Astrocyte of the hippocampus (primary cell): ENCODE results near the gene ATP11B.

Experiments used
- DNase-seq: peaks from one replicate; pipeline ENCODE4 v3.0.0; 2011; ENCODE audit warnings: low read depth, low spot score

Gene ATP11B

DNA sequence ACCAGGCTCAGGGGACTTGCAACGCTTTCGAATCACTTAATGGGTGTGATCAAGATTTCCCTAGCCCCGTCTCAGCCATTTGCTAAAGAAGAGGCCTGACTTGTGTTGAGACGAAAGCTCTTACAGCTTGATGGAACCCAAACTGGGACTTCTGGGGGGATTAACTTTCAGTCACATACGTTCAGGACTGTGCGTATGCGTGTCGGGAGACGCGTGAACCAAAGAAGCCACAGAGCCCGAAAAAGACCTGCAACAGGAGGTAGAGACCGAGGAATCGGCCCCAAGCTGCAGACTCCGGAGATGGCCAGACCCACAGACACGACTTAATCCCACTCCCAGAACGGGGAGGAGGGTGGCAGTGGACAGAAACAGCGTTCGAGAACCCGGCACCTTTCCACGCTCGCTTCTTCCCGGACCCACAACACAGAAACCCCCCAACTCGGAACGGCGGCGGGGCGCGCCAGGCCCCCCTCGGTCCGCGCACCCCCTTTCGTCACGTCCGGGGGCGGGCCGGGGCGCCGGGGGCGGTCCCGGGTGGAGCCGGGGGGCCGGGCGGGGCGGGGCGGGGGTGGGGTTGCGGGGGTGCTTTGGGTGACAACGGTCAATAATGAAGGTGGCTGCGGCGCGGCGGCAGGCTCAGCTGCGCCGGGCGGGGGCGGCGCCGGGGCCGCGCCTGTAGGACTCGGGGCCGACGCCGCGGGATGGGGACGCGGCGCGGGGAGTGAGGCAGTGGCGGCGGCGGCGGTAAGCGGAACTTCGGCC lies at the start of gene ATP11B:
TSS of gene ATP11B (plus strand) at position 604 of the 762 bp plus-strand sequence. CDS start 256 bp downstream, outside the sequence.
- peak; percentile 80 for DNase-seq

DNA sequence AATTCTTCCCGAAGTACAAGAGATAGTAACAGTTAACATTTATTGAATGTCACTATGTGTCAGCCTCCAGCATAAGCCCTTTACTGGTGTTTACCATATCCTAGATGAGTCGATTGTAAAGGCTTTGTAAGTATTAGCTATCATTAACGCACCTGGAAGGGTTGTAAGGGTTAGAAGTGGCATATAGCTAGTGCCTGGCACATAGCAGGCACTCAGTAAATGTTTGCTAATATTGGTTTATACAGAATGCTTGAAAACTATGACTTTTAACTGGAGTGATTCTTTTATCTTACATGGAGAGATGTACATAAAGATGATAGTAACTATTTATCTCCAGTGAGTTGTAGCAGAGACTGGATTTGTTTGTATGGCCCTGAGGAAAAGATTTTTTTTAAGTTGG lies 46.3 kb upstream of the ATP11B start:
- DNase-seq: no peak

DNA sequence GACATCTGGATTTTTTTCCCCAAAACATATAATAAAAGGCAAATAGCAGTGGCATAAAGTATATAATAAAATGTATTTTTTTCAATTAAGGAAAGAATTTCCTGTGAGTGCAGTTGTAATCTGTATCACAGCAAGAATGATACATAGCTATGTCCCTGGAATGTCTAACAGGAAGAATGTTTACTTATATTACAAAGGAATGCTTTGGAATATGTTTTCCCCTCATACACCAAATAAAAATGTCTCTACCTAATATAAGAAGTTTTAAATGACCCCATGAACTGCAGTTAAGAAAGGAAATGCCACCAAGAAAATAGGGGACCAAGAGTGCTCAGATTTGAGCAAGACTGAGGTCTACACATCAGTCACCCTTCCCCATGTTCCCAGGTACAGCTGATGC lies 38.0 kb upstream of the ATP11B start:
- DNase-seq: no peak

DNA sequence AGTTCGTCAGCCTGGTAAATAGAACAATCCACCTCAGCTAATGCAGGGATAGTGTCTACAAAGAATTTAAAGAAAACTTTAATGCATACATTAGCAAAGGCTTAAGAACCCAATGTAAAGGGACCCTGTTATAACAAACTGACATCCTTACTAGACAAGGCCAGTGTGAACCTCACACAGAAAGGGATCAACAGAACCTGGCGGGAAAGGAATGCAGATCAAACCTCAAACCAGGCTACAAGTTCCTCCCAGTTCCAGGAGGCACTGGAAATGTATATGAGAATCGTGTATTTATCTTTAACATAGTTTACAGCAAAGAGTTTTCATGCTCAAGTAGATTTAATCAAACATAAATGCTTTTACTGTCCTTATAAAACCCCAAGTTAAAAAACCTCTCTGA lies 37.6 kb upstream of the ATP11B start:
- DNase-seq: peak; percentile 21

DNA sequence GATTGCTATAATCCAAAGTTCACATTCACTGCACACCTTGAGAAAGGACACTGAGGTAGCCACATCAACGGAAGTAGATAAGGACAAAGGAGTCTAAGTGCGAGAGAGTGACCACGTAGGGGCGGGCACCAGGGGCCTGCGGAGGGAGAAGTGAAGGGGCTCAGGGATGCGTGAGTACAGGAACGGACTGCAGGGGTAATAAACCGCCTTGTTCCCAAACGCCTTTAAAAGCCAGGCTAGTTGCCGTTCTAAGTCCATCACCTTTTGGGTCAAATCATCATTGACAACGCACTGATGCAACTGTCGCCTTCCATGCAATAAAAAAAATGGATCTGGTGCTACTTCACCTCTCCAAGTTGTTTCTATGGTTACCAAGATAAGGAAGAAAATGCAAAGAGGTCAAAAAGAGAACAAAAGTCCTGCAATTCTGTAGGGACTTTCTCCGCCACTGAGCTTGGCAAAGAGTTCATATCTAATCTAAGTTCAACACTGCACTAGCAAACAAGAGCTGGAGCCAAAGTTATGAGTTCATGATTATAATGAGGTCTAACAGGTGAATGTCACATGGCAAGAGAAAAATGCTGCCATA lies 32.6 kb upstream of the ATP11B start:
- DNase-seq: no peak

DNA sequence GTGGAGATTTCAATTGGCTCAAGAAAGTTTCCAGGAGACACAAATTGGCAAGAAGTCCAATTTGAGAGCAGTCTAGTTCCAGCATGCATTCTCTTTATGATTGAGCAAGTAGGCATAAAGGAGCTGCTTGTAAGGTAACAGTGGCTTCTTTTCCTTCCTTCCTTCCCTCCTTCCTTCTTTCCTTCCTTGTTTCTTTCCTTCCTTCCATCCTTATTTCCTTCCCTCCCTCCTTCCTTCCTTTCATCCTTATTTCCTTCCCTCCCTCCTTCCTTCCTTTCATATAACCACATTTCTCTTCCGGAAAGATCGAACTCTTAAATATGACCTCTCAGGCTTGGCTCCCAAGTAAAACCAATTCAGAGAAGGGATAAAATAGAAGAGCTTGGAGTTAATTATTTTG lies 29.4 kb upstream of the ATP11B start:
- no peak for DNase-seq

DNA sequence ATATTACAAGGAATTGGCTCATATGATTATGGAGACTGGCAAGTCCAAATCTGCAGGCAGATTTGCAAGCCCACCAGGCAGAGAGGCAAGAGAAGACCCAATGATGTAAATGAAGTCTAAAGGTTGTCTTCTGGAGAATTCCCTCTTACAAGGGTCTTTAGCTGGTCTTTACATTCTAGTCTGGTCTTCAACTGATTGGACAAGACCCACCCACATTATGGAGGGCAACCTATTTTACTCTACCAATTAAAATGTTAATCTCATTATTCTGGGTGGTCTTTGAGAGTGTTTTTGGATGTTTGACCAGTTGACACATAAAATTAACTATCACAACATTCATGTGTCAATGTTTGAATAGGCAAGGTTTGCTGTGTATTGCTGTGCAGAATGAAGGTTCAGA lies 28.0 kb upstream of the ATP11B start:
- DNase-seq: no peak

DNA sequence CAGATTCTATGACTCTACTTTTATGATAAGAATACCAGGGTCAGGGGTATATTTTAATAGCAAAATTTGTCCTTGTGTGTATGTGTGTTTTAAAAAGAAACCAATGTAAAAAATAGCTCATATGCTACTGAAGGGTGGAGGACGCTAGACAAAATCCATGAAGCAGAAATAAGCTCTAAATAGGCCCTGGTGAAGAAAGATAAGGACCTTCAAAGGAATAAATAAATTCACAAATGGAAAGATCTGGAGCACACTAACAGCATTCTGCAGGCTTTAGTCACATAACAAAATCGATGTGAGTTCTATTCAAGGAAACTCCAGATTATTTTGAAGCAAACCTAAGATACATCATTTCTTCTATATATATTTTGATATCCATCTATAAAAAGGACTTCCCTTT lies 27.2 kb upstream of the ATP11B start:
- no peak for DNase-seq

DNA sequence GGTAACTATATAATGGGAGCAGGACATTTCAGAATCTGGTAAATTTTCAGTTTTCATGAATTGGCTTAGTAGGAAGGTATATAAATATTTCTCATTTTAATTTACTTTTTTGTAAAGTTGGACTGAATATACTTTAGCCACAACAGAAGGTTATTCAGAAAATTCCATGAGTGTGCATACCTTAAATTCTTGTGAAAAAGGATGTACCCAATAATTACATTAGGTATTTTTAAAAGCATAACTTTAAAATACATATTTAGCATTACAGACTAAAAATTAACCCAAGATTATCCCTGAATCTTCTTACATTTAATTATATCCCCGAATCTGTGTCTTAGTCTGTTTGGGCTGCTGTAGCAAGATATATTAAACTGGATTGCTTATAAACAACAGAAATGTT lies 24.9 kb upstream of the ATP11B start:
- DNase-seq: no peak

DNA sequence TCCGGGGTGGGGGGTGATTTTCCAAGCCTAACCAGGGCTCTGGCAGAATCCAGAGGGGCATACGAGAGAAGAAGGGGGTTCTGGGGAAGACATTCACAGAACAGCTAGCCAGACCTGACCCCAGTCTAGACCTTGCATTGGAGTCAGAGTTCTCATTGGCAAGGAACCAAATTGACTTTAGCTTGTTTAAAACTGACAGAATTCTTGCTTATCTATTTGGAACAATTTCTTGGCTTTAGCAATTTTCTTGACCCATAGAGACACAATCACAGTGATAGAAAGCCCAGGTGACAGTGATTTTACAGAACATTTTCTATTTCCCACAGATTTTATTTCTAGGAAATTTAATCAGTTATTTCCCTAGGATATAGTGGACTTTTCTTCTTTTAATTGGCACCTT lies 23.6 kb upstream of the ATP11B start:
- no peak for DNase-seq

DNA sequence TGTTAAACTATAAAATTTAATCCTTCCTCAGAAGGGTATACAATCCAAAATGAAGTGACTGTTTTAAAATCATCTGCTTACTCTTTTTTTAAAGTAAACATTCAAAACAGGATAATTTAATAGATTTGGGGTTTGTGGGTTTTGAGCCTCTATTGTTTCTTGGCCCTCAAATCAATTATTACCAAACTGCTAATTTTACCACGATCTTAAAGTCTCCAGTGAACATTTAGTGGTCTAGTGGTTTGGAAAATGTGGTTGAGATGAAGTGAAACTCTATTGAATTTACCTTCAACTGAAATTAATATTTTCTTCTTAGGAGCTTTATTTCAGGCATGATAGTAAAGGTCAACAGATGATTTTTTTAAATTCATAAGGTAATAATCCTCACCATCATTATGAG lies 11.2 kb upstream of the ATP11B start:
- no peak for DNase-seq

DNA sequence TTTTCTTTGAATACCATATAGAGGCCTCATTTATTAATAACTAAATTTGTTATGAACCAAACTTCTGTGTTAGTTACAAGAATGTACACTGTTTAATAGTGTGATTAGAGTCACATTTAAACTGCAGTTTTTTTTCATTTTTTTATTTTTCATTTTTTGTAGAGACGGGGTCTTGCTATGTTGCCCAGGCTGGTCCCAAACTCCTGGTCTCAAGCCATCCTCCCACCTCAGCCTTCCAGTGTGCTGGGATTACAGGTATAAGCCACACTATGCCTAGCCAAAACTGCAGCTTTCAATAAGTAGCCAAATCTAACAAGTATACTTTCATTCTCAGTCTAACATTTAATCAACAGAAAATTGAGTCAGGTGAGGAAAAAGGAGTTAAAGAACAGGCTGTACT lies 10.2 kb upstream of the ATP11B start:
- DNase-seq: no peak

DNA sequence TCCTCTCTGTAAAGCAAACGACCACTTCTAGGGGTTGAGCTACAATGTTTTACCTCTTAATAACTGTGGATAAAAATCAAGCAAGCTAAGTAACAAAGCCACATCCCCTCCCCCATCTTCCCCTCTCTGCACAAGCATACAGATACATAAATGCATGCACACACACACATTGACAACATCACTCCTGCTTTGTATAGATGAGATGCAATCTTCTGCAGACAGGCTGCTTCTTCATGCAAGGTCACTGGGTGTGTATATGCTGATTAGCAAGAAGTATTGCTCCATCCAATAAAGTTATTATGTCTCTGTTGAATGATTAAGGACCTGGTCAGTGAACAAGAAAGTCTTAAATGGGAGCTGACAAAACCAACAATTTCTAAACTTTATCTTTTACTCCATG lies 8.8 kb upstream of the ATP11B start:
- no peak for DNase-seq

DNA sequence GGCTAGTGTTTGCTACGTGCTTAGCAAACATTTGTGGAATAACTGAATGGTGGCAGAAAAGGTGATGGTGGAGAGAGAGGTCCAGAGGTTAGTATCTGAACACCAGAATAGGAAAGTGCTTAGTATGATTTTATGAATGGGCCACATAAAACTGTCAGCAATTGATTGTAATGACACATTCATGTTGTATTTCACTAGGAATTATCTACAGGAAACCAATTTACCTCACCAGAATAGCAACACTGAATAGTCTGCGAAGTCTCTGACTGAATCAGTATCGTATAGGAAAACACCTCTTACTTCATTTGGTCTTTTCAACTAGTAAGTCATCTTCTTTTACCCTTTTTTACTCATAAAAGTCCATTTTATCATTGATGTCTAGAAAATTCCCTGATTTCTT lies 8.2 kb upstream of the ATP11B start:
- no peak for DNase-seq

DNA sequence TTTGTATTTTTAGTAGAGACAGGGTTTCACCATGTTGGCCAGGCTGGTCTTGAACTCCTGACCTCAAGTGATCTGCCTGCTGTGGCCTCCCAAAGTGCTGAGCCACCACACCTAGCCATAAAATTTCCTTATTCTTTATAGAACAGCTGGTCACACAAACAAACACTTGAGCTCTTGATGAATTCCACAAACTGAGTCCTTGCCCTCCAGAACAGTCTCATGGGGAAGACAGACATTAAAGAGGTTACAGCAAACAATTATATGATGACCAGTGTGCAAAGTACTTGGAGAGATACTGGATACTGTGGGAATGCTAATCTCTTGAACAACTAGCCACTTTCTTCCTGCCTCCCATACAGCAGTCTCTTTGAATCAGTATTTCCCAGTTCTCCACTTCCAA lies 7.5 kb upstream of the ATP11B start:
- DNase-seq: no peak

DNA sequence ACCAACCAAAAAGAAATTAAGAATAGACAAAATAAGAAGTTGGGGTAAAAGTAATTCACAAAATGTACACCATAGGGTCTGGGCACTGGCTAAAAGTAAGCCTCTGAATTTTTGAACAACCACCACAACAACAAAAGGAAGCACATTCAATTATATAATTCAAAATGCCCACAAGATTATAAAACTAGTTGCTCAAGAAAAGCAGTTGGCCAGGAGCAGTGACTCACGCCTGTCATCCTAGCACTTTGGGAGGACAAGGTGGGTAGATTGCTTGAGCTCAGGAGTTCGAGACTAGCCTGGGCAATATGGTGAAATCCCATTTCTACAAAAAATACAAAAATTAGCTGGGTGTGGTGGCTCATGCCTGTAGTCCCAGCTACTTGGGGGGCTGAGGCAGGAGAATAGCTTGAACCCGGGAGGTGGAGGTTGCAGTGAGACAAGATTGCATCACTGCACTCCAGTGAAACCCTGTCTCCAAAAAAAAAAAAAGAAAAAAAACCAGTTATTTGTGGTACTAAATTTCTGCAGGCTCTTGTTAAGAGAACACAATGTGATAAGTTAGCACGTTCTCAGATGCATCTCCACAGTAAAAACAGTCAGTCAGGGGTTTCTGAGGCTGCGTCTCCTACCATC lies 6.6 kb upstream of the ATP11B start:
- no peak for DNase-seq

DNA sequence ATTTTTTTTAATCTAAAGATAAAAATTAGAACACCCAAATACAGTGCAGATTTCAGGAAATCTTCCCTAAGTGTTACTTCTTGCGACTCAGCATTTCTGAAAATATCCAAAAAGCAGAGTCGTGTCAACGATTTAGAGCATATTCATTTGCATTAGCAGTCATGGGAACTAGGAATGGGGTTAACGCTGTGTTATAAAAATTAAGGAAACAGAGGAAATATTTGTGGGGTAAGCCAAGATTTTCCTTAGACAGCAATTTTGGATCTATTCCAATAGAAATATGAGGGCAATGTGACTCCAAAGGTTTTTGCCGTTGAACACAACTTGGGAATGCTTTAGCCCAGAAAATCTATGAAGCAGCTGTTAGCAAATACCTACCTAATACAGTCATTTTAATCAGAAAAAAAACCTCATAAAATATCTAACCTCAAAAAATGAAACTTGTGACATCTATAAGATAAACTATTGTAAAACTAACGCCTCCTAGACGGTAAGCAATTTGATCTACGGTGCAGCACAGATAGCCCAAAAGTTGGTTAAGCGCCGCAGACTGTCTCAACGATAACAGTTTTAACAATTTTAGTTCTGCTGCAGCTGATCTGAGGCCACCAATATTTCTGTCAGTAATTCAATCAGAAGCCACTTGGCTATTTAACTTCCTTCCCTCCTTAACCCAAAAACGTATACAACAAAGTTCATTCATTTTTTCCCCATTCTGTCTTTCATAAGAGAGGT lies 5.8 kb upstream of the ATP11B start:
- peak; percentile 6 for DNase-seq

DNA sequence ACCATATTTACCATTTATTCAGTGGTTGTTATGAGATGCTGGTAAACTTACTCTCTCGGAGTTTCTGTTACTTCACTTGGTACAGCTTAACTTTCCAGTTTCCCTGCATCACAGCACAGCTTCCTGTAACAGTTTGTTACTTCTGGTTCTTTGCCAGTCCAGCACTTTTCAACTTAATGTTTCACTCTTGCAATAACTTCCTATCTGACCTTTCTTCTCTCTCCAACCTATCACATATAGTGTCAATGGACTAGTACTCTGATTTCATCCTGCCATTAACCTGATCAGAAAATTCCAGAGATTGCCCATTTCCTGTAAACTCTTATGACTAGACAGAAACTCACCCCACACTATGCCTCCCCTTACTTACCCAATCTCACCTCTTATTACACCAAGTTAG lies 3.9 kb upstream of the ATP11B start:
- no peak for DNase-seq

DNA sequence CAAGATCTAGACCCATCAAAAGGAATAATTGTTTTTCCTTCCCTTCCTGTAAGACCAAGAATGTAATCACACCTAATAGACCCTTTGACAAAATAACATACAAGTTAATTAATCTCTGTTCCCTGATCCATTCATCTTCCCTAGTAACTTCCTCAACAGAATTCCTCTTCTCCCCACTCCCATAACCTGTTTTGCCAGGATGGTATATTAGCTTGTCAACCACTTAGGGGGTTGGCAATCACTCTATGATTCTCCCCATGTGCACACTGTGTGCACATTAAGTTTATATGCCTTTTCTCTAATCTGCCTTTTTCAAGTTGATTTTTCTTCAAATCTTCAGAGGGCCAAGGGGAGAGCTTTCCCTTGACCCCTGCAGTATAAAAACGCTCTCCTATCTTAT lies 2.7 kb upstream of the ATP11B start:
- no peak for DNase-seq

DNA sequence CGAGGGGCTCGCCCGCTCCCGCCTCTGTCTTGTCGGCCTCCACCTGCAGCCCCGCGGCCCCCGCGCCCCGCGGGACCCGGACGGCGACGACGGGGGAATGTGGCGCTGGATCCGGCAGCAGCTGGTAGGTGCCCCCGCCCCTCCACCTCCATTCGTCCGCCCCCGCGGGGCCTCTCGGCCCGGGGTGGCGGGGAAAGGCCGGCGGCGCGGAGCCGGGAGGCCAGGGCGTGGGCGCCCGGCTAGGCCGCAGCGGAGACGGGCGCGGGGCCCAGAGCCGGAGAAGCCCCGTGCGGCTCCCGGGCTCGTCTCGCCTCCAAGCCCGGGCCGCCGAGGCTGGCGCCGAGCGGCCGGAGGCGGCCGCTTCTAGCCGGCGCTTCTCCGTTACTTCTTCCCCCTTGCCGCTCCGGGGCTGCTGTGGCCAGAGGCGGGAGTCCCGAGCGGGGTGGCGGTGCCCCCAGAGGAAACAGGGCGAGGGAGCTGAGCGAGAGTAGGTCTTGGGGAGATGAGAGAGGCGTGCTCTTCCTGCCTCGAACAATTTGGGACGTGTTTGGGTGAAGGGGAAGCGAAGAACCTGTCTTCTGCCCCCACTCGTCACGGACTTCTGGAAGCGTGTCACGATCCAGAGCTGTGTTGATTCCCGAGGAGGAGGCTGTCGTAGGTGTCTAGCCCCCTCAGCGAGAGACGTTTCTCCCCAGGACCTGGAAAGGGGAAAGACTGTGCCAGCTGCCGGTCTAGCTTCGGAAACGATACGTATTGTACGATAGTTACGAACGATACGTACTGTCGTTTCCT lies 555 bp downstream of the ATP11B start:
- peak; percentile 76 for DNase-seq
